HEK293 (cell line): ENCODE measurements around the gene VAV3.

Source experiments
- ATF2 ChIP-seq: fragments of 450-650 bp; formaldehyde crosslinking; IDR thresholded peaks from 2 replicates; pipeline ENCODE4 v1.5.1; 2016; ENCODE audit warnings: missing biosample characterization, missing genetic modification characterization, low read depth
- BCL11A ChIP-seq: fragments of 450-650 bp; formaldehyde crosslinking; IDR thresholded peaks from 2 replicates; pipeline ENCODE4 v1.5.1; 2016; ENCODE audit warnings: low read depth, missing biosample characterization, missing genetic modification characterization
- CTCF ChIP-seq: fragments of 450-650 bp; formaldehyde crosslinking; IDR thresholded peaks from 2 replicates; pipeline ENCODE4 v1.5.1; 2016; ENCODE audit warnings: missing biosample characterization, missing genetic modification characterization
- MYNN ChIP-seq: fragments of 450-650 bp; formaldehyde crosslinking; IDR thresholded peaks from 2 replicates; pipeline ENCODE4 v1.5.1; 2016; ENCODE audit warnings: missing biosample characterization, missing genetic modification characterization, borderline replicate concordance
- TSHZ1 ChIP-seq: fragments of 450-650 bp; formaldehyde crosslinking; IDR thresholded peaks from 2 replicates; pipeline ENCODE4 v1.5.1; 2016; ENCODE audit warnings: missing biosample characterization, missing genetic modification characterization, borderline replicate concordance
- ZBTB44 ChIP-seq: fragments of 450-650 bp; IDR thresholded peaks from 2 replicates; pipeline ENCODE4 v1.5.1; 2018; ENCODE audit warnings: missing biosample characterization, mild to moderate bottlenecking, missing genetic modification characterization
- ZNF274 ChIP-seq, 2 experiments: fragments of 200-500 bp in 1 of 2; fragments of 450-650 bp in 1 of 2; sonication (Bioruptor generic) in 1 of 2; formaldehyde crosslinking in 1 of 2; IDR thresholded peaks; 2 replicates each; pipeline versions ENCODE4 v1.5.1 to v1.6.1; 2014 to 2016; ENCODE audit warnings: borderline replicate concordance in 1 of 2, inconsistent platforms in 1 of 2, low read length in 1 of 2, missing biosample characterization in 1 of 2, missing genetic modification characterization in 1 of 2
- ZNF280C ChIP-seq: fragments of 450-650 bp; formaldehyde crosslinking; IDR thresholded peaks from 2 replicates; pipeline ENCODE4 v1.5.1; 2016; ENCODE audit warnings: missing biosample characterization, missing genetic modification characterization
- ZNF350 ChIP-seq: fragments of 450-650 bp; formaldehyde crosslinking; IDR thresholded peaks from 2 replicates; pipeline ENCODE4 v1.5.0; 2017; ENCODE audit warnings: missing biosample characterization, mild to moderate bottlenecking, missing genetic modification characterization
- ZNF530 ChIP-seq: fragments of 450-650 bp; formaldehyde crosslinking; IDR thresholded peaks from 2 replicates; pipeline ENCODE4 v1.5.1; 2016; ENCODE audit warnings: low read depth, missing biosample characterization, missing genetic modification characterization
- ZNF580 ChIP-seq: fragments of 450-650 bp; formaldehyde crosslinking; IDR thresholded peaks from 2 replicates; pipeline ENCODE4 v1.5.1; 2016; ENCODE audit warnings: missing biosample characterization, missing genetic modification characterization
- ZNF585B ChIP-seq: fragments of 450-650 bp; formaldehyde crosslinking; IDR thresholded peaks from 2 replicates; pipeline ENCODE4 v1.5.1; 2016; ENCODE audit warnings: missing biosample characterization, missing genetic modification characterization

GRCh38 chr1:107879927-107880326 lies 85.1 kb downstream of the VAV3 start:
- TF ChIP-seq BCL11A (tag by site-specific recombination) = no peak
- TF ChIP-seq CTCF = no peak
- TF ChIP-seq ZNF530 (tag by site-specific recombination) = no peak
- TF ChIP-seq MYNN (tag by site-specific recombination) = no peak
- no peak for TF ChIP-seq TSHZ1 (tag by site-specific recombination)
- no peak for TF ChIP-seq ZNF274 (IDR thresholded peaks at IDR 0.05; ENCODE audit: low read length)
- no peak for TF ChIP-seq ZNF274 (tag by site-specific recombination; IDR thresholded peaks at IDR 0.05; ENCODE audit: borderline replicate concordance)
- no peak for TF ChIP-seq ZNF580 (tag by site-specific recombination)
- TF ChIP-seq ZBTB44 (tag by site-specific recombination) = no peak
- TF ChIP-seq ZNF350 (tag by site-specific recombination) = no peak
- no peak for TF ChIP-seq ATF2
- TF ChIP-seq ZNF585B (tag by site-specific recombination) = no peak
- no peak for TF ChIP-seq ZNF280C
